Activated T-cell treated with anti-CD3 and anti-CD28 coated beads for 24 hours (primary cell): Measurements from ENCODE around the gene BICRA.
A peak's percentile ranks its signal among the peaks of the same experiment; 100 is the strongest.

Source experiments
- DNase-seq: peaks from one replicate; pipeline ENCODE4 v3.0.0-alpha.2; 2020; ENCODE audit warnings: low read depth

The BICRA gene

GRCh38 chr19:47601180-47601904 lies 7.6 kb upstream of the BICRA start:
- DNase-seq = no peak

GRCh38 chr19:47603706-47604565 lies 5.0 kb upstream of the BICRA start:
- no peak for DNase-seq

DNA sequence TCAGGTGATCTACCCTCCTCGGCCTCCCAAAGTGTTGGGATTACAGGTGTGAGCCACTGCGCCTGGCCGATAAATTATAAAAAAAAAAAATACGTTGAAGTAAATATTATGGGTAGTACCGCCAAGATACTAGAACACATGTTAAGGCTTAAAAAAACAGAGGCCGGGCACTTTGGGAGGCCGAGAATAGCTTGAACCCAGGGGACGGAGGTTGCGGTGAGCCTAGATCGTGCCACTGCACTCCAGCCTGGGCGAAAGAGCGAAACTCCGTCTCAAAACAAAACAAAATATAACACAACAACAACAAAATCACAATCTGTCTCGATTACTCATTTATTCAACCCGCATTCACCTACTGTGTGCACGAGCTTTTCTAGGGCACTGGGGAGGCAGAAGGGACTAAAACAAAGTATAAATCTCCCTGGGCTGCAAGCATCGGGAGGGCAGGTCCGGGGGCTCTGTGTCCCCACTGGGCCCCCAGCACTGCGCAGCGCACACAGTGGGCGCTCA lies 1.3 kb upstream of the BICRA start:
- no peak for DNase-seq

DNA sequence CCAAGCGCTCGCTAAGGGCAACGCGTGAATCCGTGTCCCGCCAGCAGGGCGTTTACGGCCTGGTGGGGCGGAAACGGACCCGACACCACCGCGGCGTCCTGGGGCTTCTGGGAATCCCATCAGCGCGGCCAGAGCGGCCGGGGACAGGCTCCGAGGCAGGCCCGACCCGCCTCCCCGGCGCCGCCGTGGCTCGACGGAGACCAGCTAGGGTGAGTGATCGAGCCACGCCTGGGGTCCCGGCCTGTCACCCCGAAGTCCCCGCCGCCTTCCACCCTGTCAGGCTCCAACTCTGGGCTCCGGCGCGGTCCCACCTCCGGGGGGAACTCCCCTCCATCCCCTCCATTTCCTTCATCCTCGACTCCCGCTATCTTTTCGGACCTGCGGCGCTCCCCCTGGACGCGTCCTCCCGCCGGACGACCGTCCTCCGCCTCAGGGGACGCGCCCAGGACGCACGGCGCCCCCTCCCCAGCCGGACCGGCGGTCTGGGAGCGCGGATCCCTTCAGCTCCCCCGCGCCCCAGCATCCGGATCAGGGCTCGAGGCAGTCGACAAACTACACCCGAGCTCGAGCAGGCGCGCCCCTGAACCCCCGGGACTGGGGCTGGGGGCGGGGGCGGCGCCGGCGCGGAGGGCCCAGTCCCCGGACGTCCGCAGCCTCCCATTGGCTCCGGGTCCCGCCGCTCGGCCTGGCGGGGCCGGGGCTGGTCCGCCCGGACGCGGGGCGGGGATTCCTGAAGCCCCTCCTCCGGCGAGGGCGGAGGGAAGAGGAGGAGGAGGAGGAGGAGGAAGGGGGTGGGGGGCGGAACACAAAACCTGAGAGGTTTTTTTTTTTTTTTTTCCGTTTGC lies 638 bp upstream of the BICRA start:
- peak; percentile 94 for DNase-seq

DNA sequence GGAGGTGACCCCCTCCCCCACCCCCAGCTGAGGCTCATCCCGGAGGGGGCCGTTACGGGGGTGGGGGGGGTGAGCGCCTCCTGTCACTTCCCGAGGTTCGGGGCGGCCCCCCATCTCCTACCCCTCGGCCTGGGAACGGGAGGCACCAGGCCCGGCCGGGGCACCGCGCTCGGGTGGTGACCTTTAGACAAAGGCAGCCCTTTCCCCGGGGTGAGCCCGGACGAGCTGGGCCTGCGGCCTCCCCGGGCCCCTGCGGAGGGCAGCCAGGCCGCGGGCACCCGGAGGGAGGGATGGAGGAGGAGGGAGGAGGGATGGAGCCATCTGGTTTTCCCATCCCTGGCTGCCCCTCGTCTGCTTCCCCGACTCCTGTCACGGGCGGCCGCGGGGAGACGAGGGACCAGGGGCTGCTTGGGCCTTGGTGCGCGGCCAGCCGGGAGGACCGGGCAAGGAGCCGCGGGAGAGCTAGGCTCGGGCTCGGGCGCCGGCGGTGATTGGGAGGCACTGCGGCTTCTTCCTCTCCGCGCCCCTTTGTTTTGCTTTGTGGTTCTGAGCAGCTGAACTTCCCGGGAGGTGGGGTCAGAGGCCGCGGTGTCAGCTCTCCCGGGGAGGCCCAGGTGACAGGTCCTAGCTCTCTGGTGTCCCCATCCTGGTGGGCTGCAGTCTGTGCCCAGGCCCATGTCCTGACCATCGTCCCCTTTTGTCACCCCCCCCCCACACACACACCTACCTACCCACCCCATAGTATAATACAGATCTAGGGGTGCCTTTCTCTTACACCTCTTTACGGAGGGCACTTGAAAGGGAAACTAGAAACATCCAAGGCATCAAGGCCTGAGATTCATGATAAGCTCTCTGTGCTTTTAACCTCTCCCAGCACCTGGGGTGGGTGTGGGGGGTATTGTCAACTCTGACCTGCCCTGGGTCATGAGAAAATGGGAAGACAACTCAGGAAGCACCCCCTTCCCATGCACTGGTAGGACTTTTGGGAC lies 1.3 kb downstream of the BICRA start:
- peak; percentile 25 for DNase-seq

DNA sequence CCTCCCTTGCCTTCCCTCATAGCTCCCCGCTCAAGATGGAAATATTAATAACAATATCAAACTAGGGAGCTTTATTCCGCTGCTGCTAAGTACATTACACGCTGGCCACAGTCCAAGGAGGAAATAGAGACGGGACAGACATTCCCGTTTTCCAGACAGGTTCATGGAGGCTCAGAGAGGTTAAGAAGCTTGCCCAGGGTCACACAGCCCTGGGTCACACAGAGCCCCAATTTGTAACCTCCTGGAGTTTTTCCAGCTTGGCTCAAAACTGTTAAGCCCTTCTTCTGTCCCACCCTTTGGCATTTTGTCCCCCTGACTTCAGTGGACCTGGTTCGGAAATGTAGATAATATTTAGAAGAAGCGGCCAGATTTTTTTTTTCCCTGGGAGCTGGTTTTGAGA lies 2.0 kb downstream of the BICRA start:
- DNase-seq = no peak

DNA sequence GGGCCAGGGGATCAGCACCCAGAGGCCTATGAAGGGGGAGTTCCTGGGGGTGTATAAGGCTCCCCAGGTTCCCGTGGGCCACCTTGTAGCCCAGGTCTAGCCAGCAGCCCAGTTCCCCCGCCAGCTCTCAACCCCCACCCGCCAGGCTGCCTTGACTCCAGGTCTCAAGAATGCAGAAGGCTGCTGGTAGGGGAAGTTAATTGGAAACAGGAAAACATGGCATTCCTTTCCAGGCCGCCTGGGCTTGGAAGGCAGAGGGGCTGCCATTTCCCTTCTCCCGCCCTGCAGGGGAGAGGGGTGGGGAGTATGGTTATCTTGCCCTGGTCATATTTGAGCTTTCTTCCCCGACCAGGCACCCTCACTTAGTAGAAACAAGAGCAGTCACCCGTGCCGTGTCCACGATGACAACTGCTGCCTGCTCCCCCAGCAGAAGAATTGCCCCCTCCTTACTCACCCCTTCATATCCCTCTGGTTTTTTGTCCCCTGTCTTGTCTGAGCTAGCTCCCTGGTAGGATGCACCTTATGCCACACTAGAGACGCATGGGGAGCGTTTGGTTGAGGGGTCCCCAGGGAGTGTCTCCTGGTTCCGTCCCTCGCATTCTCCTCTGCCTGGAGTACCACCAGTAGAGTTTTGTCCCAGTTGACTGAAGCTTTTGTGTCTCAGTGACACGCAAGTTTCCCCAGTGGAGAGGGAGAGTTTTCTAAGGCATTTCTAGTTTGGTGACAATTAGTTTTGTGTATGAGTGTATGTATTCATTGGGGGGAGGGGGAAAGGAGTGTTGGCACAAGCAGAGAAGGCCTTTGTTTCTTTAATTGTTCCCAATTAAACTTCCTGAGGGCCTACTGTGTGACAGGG lies 4.5 kb downstream of the BICRA start:
- no peak for DNase-seq

DNA sequence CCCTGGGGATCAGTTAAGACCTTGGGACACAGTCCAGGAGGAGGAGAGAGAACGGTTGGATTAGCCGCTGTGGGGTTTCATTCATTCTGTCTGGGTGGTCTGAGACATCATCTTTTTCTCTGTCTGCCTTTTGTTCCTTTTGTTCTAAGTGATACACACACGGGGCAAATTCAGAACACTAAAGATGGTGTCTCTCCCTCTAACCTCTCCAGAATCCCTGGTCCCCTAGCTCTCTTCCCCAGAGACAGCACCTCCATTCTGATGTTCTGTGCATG lies 5.0 kb downstream of the BICRA start:
- DNase-seq = no peak

DNA sequence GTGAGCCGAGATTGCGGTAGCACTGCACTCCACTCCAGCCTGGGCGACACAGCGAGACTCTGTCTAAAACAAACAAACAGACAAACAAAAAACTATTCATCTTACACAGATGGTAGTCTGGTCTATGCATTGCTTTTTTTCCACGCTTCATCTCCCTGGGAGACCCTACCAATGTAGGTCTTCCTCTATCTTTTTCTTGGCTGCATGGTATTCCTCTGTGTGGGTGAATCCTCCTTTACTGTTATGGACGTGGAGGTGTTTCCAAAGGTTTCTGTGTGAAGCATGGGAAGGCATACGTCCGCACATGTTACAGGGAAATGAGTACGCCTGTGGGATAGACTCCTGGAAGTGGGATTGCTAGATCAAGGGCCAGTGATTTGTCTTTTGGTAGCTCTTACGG lies 5.6 kb downstream of the BICRA start:
- no peak for DNase-seq

- DNase-seq = no peak
Measured at GRCh38 chr19:47615230-47615629, 6.3 kb downstream of the BICRA start.

DNA sequence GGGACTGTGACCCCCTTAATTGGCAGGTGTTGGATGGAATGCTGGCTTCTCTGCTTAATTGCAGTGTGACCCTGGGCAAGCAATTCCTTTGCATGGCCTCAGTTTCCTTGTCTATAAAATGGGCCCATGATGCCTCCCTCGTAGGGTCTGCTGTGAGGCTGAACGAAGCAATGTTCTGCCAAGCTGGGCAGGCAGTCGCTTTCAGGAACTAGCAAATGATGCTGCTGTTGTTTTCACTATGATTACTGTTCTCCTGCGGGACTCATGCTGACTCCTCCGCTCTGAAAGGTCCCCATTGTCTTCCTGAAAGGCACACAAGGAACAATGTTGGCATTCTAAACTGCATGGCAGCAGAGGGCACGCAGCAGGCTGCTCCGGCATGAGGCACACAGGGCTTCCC lies 6.8 kb downstream of the BICRA start:
- DNase-seq = no peak

DNA sequence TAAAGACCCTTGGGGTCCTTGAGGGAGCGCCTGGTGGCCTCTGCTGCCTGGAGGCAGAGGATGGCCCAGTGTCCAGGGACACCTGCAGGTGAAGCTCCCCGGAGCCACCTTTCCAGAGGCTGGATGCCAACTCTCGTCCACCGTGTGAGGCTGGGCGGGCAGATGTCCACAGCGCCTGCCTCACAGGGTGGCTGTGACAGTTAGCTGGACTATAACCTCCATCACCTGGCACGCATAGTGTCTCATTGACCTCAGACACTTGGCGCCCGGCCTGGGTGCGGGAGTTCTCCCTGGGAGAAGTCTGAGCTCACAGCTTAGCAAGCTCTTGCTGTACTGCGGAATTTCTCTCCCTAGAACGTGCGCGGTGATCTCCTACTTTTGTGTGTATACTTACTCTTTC lies 9.8 kb downstream of the BICRA start:
- DNase-seq = no peak

GRCh38 chr19:47619763-47620162 lies 10.8 kb downstream of the BICRA start:
- DNase-seq = no peak

GRCh38 chr19:47623151-47623920 lies 14.4 kb downstream of the BICRA start:
- no peak for DNase-seq

DNA sequence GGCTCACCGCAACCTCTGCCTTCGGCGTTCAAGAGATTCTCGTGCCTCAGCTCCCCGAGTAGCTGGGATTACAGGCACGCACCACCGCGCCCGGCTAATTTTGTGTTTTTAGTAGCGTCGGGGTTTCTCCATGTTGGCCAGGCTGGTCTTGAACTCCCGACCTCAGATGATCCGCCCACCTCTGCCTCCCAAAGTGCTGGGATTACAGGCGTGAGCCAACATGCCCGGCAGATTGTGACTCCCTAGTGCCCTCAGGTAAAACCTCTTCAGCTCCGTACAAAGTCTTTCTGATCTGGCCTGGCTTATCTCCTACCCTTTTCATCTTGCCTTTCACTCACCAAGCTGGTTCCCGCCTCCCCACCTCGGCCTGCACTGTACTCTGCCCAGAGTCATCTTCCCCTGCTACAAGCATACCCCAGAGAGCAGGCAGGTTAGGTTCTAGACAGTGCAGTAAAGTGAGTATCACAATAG lies 15.0 kb downstream of the BICRA start:
- DNase-seq = no peak

GRCh38 chr19:47625650-47626049 lies 16.7 kb downstream of the BICRA start:
- DNase-seq = no peak

GRCh38 chr19:47626238-47626637 lies 17.3 kb downstream of the BICRA start:
- no peak for DNase-seq

GRCh38 chr19:47628078-47628771 lies 19.3 kb downstream of the BICRA start:
- DNase-seq = no peak

DNA sequence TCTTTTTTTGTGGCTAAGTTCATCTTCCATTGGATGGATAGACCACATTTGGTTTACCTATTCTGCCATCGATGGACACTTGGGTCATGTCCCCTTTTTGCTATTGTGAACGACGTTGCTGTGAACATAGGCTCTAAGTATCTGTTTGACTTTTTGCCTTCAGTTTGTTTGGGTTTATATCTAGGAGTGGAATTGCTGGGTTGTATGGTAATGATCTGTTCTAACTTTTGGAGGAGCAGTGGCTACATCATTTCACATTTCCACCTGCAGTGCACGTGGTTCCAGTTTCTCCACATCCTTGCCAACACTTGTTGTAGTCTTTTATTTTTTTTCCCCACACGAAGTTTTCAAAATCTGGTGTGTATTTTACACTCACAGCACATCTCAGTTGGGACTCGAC lies 21.7 kb downstream of the BICRA start:
- DNase-seq = no peak
